Activated naive CD4-positive, alpha-beta T cell treated with Interleukin-2 at 50 U/mL for 16 hours (primary cell): Measurements from ENCODE around the gene PRAMEF15.
A peak's percentile ranks its signal among the peaks of the same experiment; 100 is the strongest.
"Not testable (repeated sequence)": the region's sequence is repeated elsewhere in the genome, so short reads cannot be mapped to it uniquely, and the experiment has no call there.

Source experiments
- DNase-seq: peaks from one replicate; pipeline ENCODE4 v3.0.0-alpha.2; 2020

Gene PRAMEF15

GRCh38 chr1:13315281-13315680 is at the start of gene PRAMEF15:
TSS of gene PRAMEF15 (plus strand) at chr1:13315581. CDS start at chr1:13318408, 2,827 bp downstream.
- DNase-seq, result not testable (repeated sequence)

- DNase-seq, result not testable (repeated sequence)
Measured at GRCh38 chr1:13277016-13277415, 38.4 kb upstream of the PRAMEF15 start.

GRCh38 chr1:13279617-13280016 is 35.8 kb upstream of the PRAMEF15 start:
- not testable (repeated sequence) for DNase-seq

GRCh38 chr1:13285037-13285436 is 30.3 kb upstream of the PRAMEF15 start, which contains the start of gene PRAMEF8:
TSS of gene PRAMEF8 (minus strand) at chr1:13285137. CDS start at chr1:13284091, 1,046 bp downstream.
- not testable (repeated sequence) for DNase-seq

GRCh38 chr1:13289030-13289429 is 26.4 kb upstream of the PRAMEF15 start:
- not testable (repeated sequence) for DNase-seq

- DNase-seq, result not testable (repeated sequence)
Measured at GRCh38 chr1:13297216-13297931, 18.0 kb upstream of the PRAMEF15 start.

- DNase-seq, result not testable (repeated sequence)
Measured at GRCh38 chr1:13298699-13299098, 16.7 kb upstream of the PRAMEF15 start.

- not testable (repeated sequence) for DNase-seq
Measured at GRCh38 chr1:13302197-13302596, 13.2 kb upstream of the PRAMEF15 start.

GRCh38 chr1:13303239-13303638 is 12.1 kb upstream of the PRAMEF15 start, which contains the start of gene PRAMEF33:
TSS of gene PRAMEF33 (plus strand) at chr1:13303539. CDS start at chr1:13305955, 2,416 bp downstream.
- not testable (repeated sequence) for DNase-seq

GRCh38 chr1:13342496-13342895 is 27.1 kb downstream of the PRAMEF15 start:
- DNase-seq, result not testable (repeated sequence)

- DNase-seq, result not testable (repeated sequence)
Measured at GRCh38 chr1:13347034-13347433, 31.7 kb downstream of the PRAMEF15 start, which contains the start of gene PRAMEF14. TSS of gene PRAMEF14 (minus strand) at chr1:13347134. CDS start at chr1:13345314, 1,820 bp downstream.

GRCh38 chr1:13353476-13353875 is 38.1 kb downstream of the PRAMEF15 start:
- DNase-seq, result not testable (repeated sequence)

GRCh38 chr1:13354475-13354874 is 39.1 kb downstream of the PRAMEF15 start:
- not testable (repeated sequence) for DNase-seq

GRCh38 chr1:13356774-13357173 is 41.4 kb downstream of the PRAMEF15 start:
- not testable (repeated sequence) for DNase-seq

- DNase-seq, result not testable (repeated sequence)
Measured at GRCh38 chr1:13362364-13362763, 47.0 kb downstream of the PRAMEF15 start.

- DNase-seq, result not testable (repeated sequence)
Measured at GRCh38 chr1:13364928-13365327, 49.5 kb downstream of the PRAMEF15 start.

GRCh38 chr1:13366536-13366935 is 51.2 kb downstream of the PRAMEF15 start:
- not testable (repeated sequence) for DNase-seq

GRCh38 chr1:13368544-13368943 is 53.2 kb downstream of the PRAMEF15 start:
- DNase-seq, result peak; percentile 4
